Stimulated activated CD8-positive, alpha-beta memory T cell treated with anti-CD3 and anti-CD28 coated beads, Interleukin-15, amount 100 ng/mL, for 24 hours (primary cell): ENCODE measurements around the gene LBR.

ENCODE experiments used
- DNase-seq: peaks from one replicate; pipeline ENCODE4 v3.0.0-alpha.2; 2020; ENCODE audit warnings: low read depth

LBR gene

GRCh38 chr1:225373155-225373554 lies 54.7 kb downstream of the LBR start:
- DNase-seq = no peak

GRCh38 chr1:225371366-225372010 lies 56.4 kb downstream of the LBR start:
- DNase-seq = no peak

- no peak for DNase-seq
These were observed 59.7 kb downstream of the LBR start for GRCh38 chr1:225368036-225368552.

GRCh38 chr1:225366552-225366951 lies 61.3 kb downstream of the LBR start:
- no peak for DNase-seq

GRCh38 chr1:225366018-225366417 lies 61.8 kb downstream of the LBR start:
- DNase-seq = no peak

- no peak for DNase-seq
These were observed 63.4 kb downstream of the LBR start for GRCh38 chr1:225364439-225364838.

- DNase-seq = no peak
These were observed 65.0 kb downstream of the LBR start for GRCh38 chr1:225362805-225363204.

- DNase-seq = no peak
These were observed 66.7 kb downstream of the LBR start for GRCh38 chr1:225361176-225361575.

GRCh38 chr1:225360119-225360518 lies 67.7 kb downstream of the LBR start:
- DNase-seq = no peak

GRCh38 chr1:225355863-225356262 lies 72.0 kb downstream of the LBR start:
- no peak for DNase-seq

GRCh38 chr1:225354906-225355305 lies 72.9 kb downstream of the LBR start:
- no peak for DNase-seq
